HG03135 (cell line): ENCODE results near the gene TBC1D8.
"Not testable (repeated sequence)": the region's sequence is repeated elsewhere in the genome, so short reads cannot be mapped to it uniquely, and the experiment has no call there.

Experiments used
- ATAC-seq: cut with Tn5 transposase; IDR thresholded peaks from one replicate; pipeline ENCODE4 v1.9.1; 2021; ENCODE audit warnings: mild to moderate bottlenecking, moderate library complexity; ENCODE audit not compliant: unreplicated experiment

TBC1D8 gene

GRCh38 chr2:101080211-101081068 lies 70.7 kb downstream of the TBC1D8 start:
- ATAC-seq, result no peak

GRCh38 chr2:101076581-101076980 lies 74.6 kb downstream of the TBC1D8 start:
- ATAC-seq, result no peak

- no peak for ATAC-seq
These were observed 86.2 kb downstream of the TBC1D8 start for GRCh38 chr2:101064868-101065549.

GRCh38 chr2:101064505-101064867 lies 86.7 kb downstream of the TBC1D8 start:
- no peak for ATAC-seq

GRCh38 chr2:101064125-101064502 lies 87.1 kb downstream of the TBC1D8 start:
- no peak for ATAC-seq

- ATAC-seq, result no peak
These were observed 87.6 kb downstream of the TBC1D8 start for GRCh38 chr2:101063352-101064124.

- ATAC-seq, result no peak
These were observed 92.8 kb downstream of the TBC1D8 start for GRCh38 chr2:101058386-101058785.

- no peak for ATAC-seq
These were observed 93.9 kb downstream of the TBC1D8 start for GRCh38 chr2:101057051-101057933.

- ATAC-seq, result no peak
These were observed 98.1 kb downstream of the TBC1D8 start for GRCh38 chr2:101053117-101053516.

- ATAC-seq, result no peak
These were observed 99.0 kb downstream of the TBC1D8 start for GRCh38 chr2:101052147-101052546.

GRCh38 chr2:101050886-101051285 lies 100.3 kb downstream of the TBC1D8 start:
- not testable (repeated sequence) for ATAC-seq

GRCh38 chr2:101048756-101049155 lies 102.4 kb downstream of the TBC1D8 start:
- ATAC-seq, result no peak

GRCh38 chr2:101047774-101048173 lies 103.4 kb downstream of the TBC1D8 start:
- no peak for ATAC-seq

- ATAC-seq, result no peak
These were observed 104.0 kb downstream of the TBC1D8 start for GRCh38 chr2:101047075-101047766.

- ATAC-seq, result no peak
These were observed 105.9 kb downstream of the TBC1D8 start for GRCh38 chr2:101045330-101045729.

- no peak for ATAC-seq
These were observed 109.8 kb downstream of the TBC1D8 start for GRCh38 chr2:101041413-101041812.

GRCh38 chr2:101040761-101041160 lies 110.4 kb downstream of the TBC1D8 start:
- ATAC-seq, result no peak

- ATAC-seq, result no peak
These were observed 111.1 kb downstream of the TBC1D8 start for GRCh38 chr2:101040072-101040471.

- no peak for ATAC-seq
These were observed 112.5 kb downstream of the TBC1D8 start for GRCh38 chr2:101038455-101039255.
